ENCODE measurements around the gene RAB35. TPM values are rescaled to one million over a fixed set of nuclear protein-coding genes. Genes with fewer than 3 reads are reported as not detected.

Gene RAB35
- total and polyA plus RNA-seq, 7 donors, result 17.5 to 43.0 (median 24.6) TPM

GRCh38 chr12:120155072-120155471 is 38.5 kb upstream of the RAB35 start:
- no peak for DNase-seq
- Histone ChIP-seq H3K4me1 (no peaks in the 10 kb centered on the region), H3K27me3 (no peaks in the 10 kb centered on the region), H3K27ac (no peak overlapping the region), H3K36me3 (peaks cover 43 to 97% (median 80%) of the 10 kb centered on the region in 4 donors), H3K4me3 (no peak overlapping the region), H3K9me3 (no peaks in the 10 kb centered on the region)
- no peak for TF ChIP-seq POLR2A (IDR thresholded peaks at IDR 0.05)
- TF ChIP-seq EP300 (IDR thresholded peaks at IDR 0.05), result no peak
- TF ChIP-seq POLR2AphosphoS5 (IDR thresholded peaks at IDR 0.05), result no peak
- no peak for TF ChIP-seq CTCF (IDR thresholded peaks at IDR 0.05)
- intact Hi-C loops (cut with DNase I), result no loop called here
- 97% methylated on average over 15 of the region's 15 CpGs for WGBS, 2 donors

GRCh38 chr12:120150919-120151525 is 34.5 kb upstream of the RAB35 start:
- H3K27ac ChIP-seq, result no peak overlapping the region
- H3K36me3 ChIP-seq, result peaks cover 41 to 97% (median 79%) of the 10 kb centered on the region in 4 donors
- H3K9me3 ChIP-seq, result no peaks in the 10 kb centered on the region
- TF ChIP-seq POLR2AphosphoS5 (IDR thresholded peaks at IDR 0.05) (no peak), POLR2A (IDR thresholded peaks at IDR 0.05) (no peak), EP300 (IDR thresholded peaks at IDR 0.05) (no peak), CTCF (IDR thresholded peaks at IDR 0.05) (no peak)
- H3K4me1 ChIP-seq, result no peaks in the 10 kb centered on the region
- no peak overlapping the region for H3K4me3 ChIP-seq
- no peak for DNase-seq
- intact Hi-C loops (cut with DNase I), result no loop called here
- H3K27me3 ChIP-seq, result no peaks in the 10 kb centered on the region
- WGBS, 2 donors, result 95 to 97% methylated on average over 22 of the region's 22 CpGs

- Histone ChIP-seq H3K9me3 (no peaks in the 10 kb centered on the region), H3K27ac (no peak overlapping the region), H3K4me1 (no peaks in the 10 kb centered on the region), H3K27me3 (no peaks in the 10 kb centered on the region), H3K4me3 (no peak overlapping the region), H3K36me3 (peaks cover 40 to 97% (median 75%) of the 10 kb centered on the region in 4 donors)
- DNase-seq, result no peak
- WGBS, 2 donors, result 71 to 90% methylated on average over 11 of the region's 11 CpGs
- TF ChIP-seq POLR2AphosphoS5 (IDR thresholded peaks at IDR 0.05) (no peak), POLR2A (IDR thresholded peaks at IDR 0.05) (no peak), EP300 (IDR thresholded peaks at IDR 0.05) (no peak), CTCF (IDR thresholded peaks at IDR 0.05) (no peak)
- intact Hi-C loops (cut with DNase I), result no loop called here
Observed at GRCh38 chr12:120148011-120148410, 31.5 kb upstream of the RAB35 start.

- peaks cover 0 to 2% (median 0%) of the 10 kb centered on the region in 4 donors for H3K4me1 ChIP-seq
- no peak for DNase-seq
- TF ChIP-seq EP300 (IDR thresholded peaks at IDR 0.05) (no peak), CTCF (IDR thresholded peaks at IDR 0.05) (no peak), POLR2AphosphoS5 (IDR thresholded peaks at IDR 0.05) (no peak)
- intact Hi-C loops (cut with DNase I), result no loop called here
- 96 to 97% methylated on average over 8 of the region's 8 CpGs for WGBS, 2 donors
- peaks cover 51 to 100% (median 87%) of the 10 kb centered on the region in 4 donors for H3K36me3 ChIP-seq
- no peak overlapping the region for H3K27ac ChIP-seq
- no peak overlapping the region for H3K4me3 ChIP-seq
- H3K27me3 ChIP-seq, result no peaks in the 10 kb centered on the region
- H3K9me3 ChIP-seq, result no peaks in the 10 kb centered on the region
Observed at GRCh38 chr12:120145164-120145563, 28.6 kb upstream of the RAB35 start.

GRCh38 chr12:120144215-120144614 is 27.7 kb upstream of the RAB35 start:
- H3K27me3 ChIP-seq, result no peaks in the 10 kb centered on the region
- H3K36me3 ChIP-seq, result peaks cover 43 to 100% (median 85%) of the 10 kb centered on the region in 4 donors
- no peak overlapping the region for H3K27ac ChIP-seq
- no peak overlapping the region for H3K4me3 ChIP-seq
- WGBS, 2 donors, result 99% methylated on average over 11 of the region's 11 CpGs
- intact Hi-C loops (cut with DNase I), result no loop called here
- no peak for TF ChIP-seq POLR2AphosphoS5 (IDR thresholded peaks at IDR 0.05)
- TF ChIP-seq CTCF (IDR thresholded peaks at IDR 0.05), result no peak
- no peak for TF ChIP-seq EP300 (IDR thresholded peaks at IDR 0.05)
- TF ChIP-seq POLR2A (IDR thresholded peaks at IDR 0.05), result no peak
- no peaks in the 10 kb centered on the region for H3K9me3 ChIP-seq
- DNase-seq, result no peak
- peaks cover 0 to 6% (median 0%) of the 10 kb centered on the region in 4 donors for H3K4me1 ChIP-seq

All from sigmoid colon (tissue), 7 donors.